SIG-M5 treated with dmso at 0.1 percent for 504 hours (cell line): ENCODE results near the gene SIGLEC5.
A peak's percentile ranks its signal among the peaks of the same experiment; 100 is the strongest.

Source experiments
- DNase-seq: peaks from one replicate; lab custom pipeline; 2025; ENCODE audit not compliant: unreplicated experiment; lab: John Stamatoyannopoulos, UW

Gene SIGLEC5

GRCh38 chr19:51590441-51590840, 39.8 kb downstream of the SIGLEC5 start:
- DNase-seq, result no peak

DNA sequence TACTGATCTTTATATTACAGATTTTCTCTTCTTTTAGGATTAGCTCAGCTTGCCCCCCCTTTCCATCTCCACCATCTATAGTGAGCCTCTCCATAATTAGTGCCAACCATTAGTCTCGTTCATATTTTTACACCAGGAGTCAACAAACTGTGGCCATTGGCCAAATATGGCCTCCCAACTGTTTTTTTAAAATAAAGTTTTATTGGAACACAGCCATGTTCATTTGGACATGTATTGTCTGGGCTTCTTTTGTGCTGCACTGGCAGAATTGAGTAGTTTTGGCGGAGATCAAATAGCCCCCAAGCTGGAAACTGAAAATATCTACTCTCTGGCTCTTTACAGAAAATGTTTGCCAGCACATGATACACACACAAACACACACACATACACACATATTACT, 40.7 kb downstream of the SIGLEC5 start:
- DNase-seq, result no peak

- no peak for DNase-seq
These were observed 42.7 kb downstream of the SIGLEC5 start for GRCh38 chr19:51587264-51588191.

- DNase-seq, result no peak
These were observed 43.4 kb downstream of the SIGLEC5 start for GRCh38 chr19:51586799-51587198.

DNA sequence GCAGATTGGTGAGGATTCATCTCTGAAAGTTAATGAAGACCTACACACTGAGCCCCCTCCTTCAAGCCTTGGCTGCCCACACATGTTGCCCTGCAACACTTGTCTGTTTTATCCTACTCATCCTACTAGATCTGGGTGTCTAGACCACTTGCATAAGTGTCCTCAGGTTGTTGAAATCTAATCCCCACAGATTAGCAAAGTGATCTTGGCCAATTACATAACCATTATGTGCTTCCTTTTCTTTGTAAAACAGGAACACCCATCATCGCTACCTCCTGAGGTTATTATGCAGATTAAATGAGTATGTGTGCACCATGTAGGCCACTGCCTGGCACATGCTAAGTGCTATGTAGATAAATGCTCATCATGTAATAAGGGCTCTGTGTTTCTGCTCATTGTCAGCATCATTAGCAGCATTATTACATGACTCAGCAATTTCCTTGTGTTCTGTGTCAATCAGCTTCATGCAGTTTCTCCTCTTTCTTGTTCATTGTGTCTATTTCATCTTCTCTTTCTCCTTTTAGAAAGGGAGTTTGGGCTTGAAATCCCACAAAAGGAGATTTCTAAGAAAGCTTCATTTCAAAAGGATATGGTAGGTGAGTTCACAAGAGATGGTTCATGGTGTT, 44.0 kb downstream of the SIGLEC5 start:
- peak; percentile 42 for DNase-seq

DNA sequence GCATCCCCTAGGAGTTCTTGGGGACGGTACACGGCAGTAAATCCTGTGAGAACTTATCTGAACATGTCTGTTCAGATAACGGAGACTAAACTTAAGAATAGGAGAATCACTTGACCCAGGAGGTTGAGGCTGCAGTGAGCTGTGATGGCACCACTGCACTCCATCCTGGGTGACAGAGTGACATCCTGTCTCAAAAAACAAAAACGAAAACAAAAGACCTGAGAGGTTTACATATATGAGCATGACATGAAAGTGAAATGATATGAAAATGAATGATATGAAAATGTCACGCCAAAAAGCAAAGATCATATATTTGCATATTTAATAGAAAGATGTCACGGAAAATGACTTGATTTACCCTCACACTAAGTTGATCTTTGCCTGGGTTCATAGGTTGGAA, 53.4 kb downstream of the SIGLEC5 start:
- DNase-seq, result no peak

- DNase-seq, result no peak
These were observed 56.9 kb downstream of the SIGLEC5 start for GRCh38 chr19:51573331-51573730.

GRCh38 chr19:51572908-51573307, 57.3 kb downstream of the SIGLEC5 start:
- no peak for DNase-seq

DNA sequence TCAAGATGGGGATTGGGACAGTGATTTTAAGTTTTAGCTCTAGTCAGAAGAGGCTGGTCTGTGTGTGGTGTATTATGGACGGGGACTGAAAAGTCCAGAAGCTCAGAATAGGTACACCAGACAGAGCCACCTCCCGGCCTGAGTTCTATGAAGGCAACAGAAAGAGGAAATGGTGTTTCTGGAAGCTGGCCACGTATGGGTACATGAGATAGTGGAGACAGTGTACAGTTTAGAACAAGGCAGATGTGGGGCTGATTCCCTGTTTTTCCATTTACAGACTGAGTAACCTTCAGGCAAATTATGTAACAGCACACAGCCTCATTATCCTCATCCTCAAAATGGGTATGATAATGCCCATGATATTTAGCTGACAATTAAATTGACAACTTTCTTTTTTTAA, 57.8 kb downstream of the SIGLEC5 start:
- DNase-seq, result peak; percentile 43

DNA sequence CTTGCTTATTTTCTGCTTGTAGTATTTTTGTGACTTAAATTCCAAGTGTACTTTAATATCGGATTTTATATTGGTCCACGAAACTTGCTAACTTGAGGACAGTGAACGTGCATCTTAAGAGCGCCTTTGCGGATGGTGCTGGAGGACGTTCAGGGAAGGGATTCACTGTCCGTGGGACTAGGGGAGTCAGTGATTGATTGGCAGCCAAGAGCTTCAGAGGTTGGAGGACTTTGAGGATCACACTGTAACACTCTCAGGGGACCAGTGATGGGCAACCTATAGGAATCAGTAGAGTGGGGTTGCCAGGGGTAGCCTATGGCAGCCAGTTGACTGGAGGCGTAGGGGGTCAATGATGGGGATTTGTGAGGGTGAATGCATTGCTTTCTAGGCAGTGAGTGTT, 58.6 kb downstream of the SIGLEC5 start:
- no peak for DNase-seq

DNA sequence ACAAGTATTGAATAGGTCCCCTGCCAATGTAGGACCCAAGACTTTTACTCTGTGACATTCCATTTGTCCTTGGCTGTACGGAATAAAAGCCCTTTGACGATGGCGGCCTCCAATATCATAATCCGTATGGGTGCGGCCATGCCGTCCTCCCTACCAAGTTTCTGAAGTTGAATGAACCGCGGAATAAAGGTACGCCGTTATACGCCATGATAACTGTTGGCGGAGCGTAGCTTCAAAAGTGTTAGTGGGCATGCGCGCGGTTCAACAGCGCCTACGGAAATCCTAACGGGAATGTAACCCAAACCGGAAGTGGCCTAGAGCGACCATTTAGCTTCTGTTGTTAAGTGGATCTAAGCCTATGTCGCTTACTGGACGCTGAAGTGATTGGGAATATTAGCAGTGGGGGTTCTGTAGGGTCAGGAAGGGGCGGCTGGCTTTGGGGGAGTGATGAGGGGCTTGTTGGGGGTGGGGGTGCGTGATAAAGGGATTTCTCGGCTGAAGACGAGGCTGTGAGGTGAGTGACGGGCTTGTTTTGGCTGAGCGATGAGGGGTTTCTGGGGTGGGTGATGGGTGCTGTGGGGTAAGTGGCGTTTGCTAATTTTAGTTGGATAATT, 59.1 kb downstream of the SIGLEC5 start, which contains the start of gene ZNF175:
Gene ZNF175 (plus strand): TSS at position 322 of the 614 bp plus-strand sequence. CDS start 2,047 bp downstream, outside the sequence.
- peak; percentile 89 for DNase-seq

- no peak for DNase-seq
These were observed 61.7 kb downstream of the SIGLEC5 start for GRCh38 chr19:51568456-51568855.

GRCh38 chr19:51567583-51567982, 62.6 kb downstream of the SIGLEC5 start:
- DNase-seq, result no peak

DNA sequence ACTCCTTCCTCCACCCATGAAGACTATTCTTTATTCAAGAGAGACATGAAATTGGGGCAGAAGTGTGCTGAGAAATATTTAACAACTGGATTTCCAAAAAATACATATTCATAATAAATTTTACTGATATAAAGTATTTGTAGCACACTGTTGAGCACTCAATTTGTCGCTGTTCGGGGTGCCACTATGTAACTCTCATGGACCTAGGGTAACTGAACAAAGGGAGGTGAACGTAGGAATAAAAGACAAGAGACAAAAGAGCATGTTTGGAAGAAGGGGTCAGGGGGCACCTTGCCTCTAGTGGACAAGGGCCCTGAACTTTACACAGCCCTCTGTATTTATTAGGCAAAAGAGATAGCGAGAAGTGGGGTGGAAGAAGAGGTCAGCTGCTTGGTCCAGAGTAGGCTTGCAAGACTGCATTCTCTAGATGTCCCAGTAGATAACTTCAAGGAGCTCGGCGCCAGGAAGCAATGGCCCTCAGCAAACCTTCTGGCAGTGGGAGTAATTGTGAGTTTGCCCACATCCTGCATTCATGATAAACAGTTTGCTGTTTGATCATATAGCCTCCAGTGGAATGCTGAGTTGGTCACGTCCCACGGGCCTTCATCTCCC, 63.6 kb downstream of the SIGLEC5 start:
- no peak for DNase-seq

DNA sequence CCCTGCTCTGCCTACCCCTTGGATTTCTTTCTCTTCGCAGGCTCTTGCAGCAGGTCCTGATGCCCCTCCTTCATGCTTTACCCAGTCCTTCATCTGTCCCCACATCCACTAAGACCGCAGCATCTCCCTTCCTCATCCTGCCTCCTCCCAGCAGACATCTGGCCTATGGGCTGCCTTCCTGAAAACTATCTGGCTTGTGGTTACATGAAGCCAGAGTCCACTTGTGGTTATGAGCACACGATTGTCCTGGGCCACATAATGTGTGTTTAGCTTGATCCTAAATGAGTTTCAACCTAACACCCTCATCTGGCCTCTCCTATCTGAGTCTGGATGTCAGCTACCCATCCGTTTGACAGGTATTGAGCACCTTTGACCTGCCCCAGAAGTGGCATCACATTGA, 64.6 kb downstream of the SIGLEC5 start:
- DNase-seq, result peak; percentile 60

- peak; percentile 88 for DNase-seq
These were observed 65.4 kb downstream of the SIGLEC5 start for GRCh38 chr19:51564791-51565190.
